ENCODE results near the gene GLS. TPM values are rescaled to one million over a fixed set of nuclear protein-coding genes. Genes with fewer than 3 reads are reported as not detected.

Gene GLS
- polyA plus RNA-seq, 4 donors, result 204 to 376 (median 260) TPM

- DNase-seq (ENCODE audit: low read depth in 4 of 4, low spot score in 2 of 4), result no peak
These were observed 129.1 kb downstream of the GLS start for GRCh38 chr2:191009541-191010374.

- no peak for DNase-seq (ENCODE audit: low read depth in 4 of 4, low spot score in 2 of 4)
These were observed 130.6 kb downstream of the GLS start for GRCh38 chr2:191010887-191011885.

GRCh38 chr2:191012346-191012745, 131.7 kb downstream of the GLS start:
- DNase-seq (ENCODE audit: low read depth in 4 of 4, low spot score in 2 of 4), result no peak

- no peak for DNase-seq (ENCODE audit: low read depth in 4 of 4, low spot score in 2 of 4)
These were observed 132.4 kb downstream of the GLS start for GRCh38 chr2:191012845-191013681.

GRCh38 chr2:191013682-191013931, 133.0 kb downstream of the GLS start:
- no peak for DNase-seq (ENCODE audit: low read depth in 4 of 4, low spot score in 2 of 4)

GRCh38 chr2:191013932-191014652, 133.5 kb downstream of the GLS start, which contains the start of gene STAT1:
STAT1 (minus strand) TSS chr2:191014171; CDS start chr2:191010003, 4,168 bp downstream.
- DNase-seq (ENCODE audit: low read depth in 4 of 4, low spot score in 2 of 4), result peak; percentile 78 to 88 (median 86)

- DNase-seq (ENCODE audit: low read depth in 4 of 4, low spot score in 2 of 4), result no peak
These were observed 134.0 kb downstream of the GLS start for GRCh38 chr2:191014653-191015020.

Other genes starting within 250 kb of the GLS start
- 10 to 100 TPM; 61.9 to 75.0 (median 64.9) TPM for gene NAB1, start 231.7 kb upstream of the GLS start, polyA plus RNA-seq (ENCODE audit: insufficient read length in 4 of 4)
- gene STAT1, start 133.3 kb downstream of the GLS start, polyA plus RNA-seq (ENCODE audit: insufficient read length in 4 of 4), result 100 to 1,000 TPM; 129 to 141 (median 138) TPM